ENCODE data around the gene PLEKHD1. TPM values are rescaled to one million over a fixed set of nuclear protein-coding genes. Genes with fewer than 3 reads are reported as not detected.
"Not testable (repeated sequence)": the region's sequence is repeated elsewhere in the genome, so short reads cannot be mapped to it uniquely, and the experiment has no call there.

PLEKHD1 gene
- total RNA-seq, result not detected

- DNase-seq (ENCODE audit: low spot score) (no peak), ATAC-seq (peak; percentile 47)
Measured at GRCh38 chr14:69484444-69485314, at the start of gene PLEKHD1. TSS of gene PLEKHD1 (plus strand) at chr14:69484728. CDS start at chr14:69484966, 238 bp downstream.

GRCh38 chr14:69439521-69440270, 44.8 kb upstream of the PLEKHD1 start:
- no peak for DNase-seq (ENCODE audit: low spot score)
- no peak for ATAC-seq

GRCh38 chr14:69441948-69442347, 42.6 kb upstream of the PLEKHD1 start:
- no peak for ATAC-seq
- no peak for DNase-seq (ENCODE audit: low spot score)

GRCh38 chr14:69443296-69443805, 41.2 kb upstream of the PLEKHD1 start:
- DNase-seq (ENCODE audit: low spot score) (no peak), ATAC-seq (no peak)

- ATAC-seq, result no peak
- DNase-seq (ENCODE audit: low spot score), result no peak
Measured at GRCh38 chr14:69449216-69449615, 35.3 kb upstream of the PLEKHD1 start.

GRCh38 chr14:69451941-69452340, 32.6 kb upstream of the PLEKHD1 start:
- ATAC-seq (no peak), DNase-seq (ENCODE audit: low spot score) (no peak)

- DNase-seq (ENCODE audit: low spot score) (no peak), ATAC-seq (peak; percentile 73)
Measured at GRCh38 chr14:69458350-69458749, 26.2 kb upstream of the PLEKHD1 start.

- ATAC-seq, result no peak
- no peak for DNase-seq (ENCODE audit: low spot score)
Measured at GRCh38 chr14:69459122-69459521, 25.4 kb upstream of the PLEKHD1 start.

- peak; percentile 95 for ATAC-seq
- DNase-seq (ENCODE audit: low spot score), result peak; percentile 63
Measured at GRCh38 chr14:69460093-69460701, 24.3 kb upstream of the PLEKHD1 start.

- ATAC-seq (no peak), DNase-seq (ENCODE audit: low spot score) (no peak)
Measured at GRCh38 chr14:69464379-69464778, 20.1 kb upstream of the PLEKHD1 start.

- no peak for DNase-seq (ENCODE audit: low spot score)
- no peak for ATAC-seq
Measured at GRCh38 chr14:69464829-69465228, 19.7 kb upstream of the PLEKHD1 start.

- ATAC-seq (no peak), DNase-seq (ENCODE audit: low spot score) (no peak)
Measured at GRCh38 chr14:69468949-69469348, 15.6 kb upstream of the PLEKHD1 start.

GRCh38 chr14:69471436-69471835, 13.1 kb upstream of the PLEKHD1 start:
- ATAC-seq (no peak), DNase-seq (ENCODE audit: low spot score) (no peak)

- no peak for DNase-seq (ENCODE audit: low spot score)
- ATAC-seq, result no peak
Measured at GRCh38 chr14:69471916-69472315, 12.6 kb upstream of the PLEKHD1 start.

GRCh38 chr14:69473260-69473659, 11.3 kb upstream of the PLEKHD1 start:
- no peak for DNase-seq (ENCODE audit: low spot score)
- no peak for ATAC-seq

- ATAC-seq (no peak), DNase-seq (ENCODE audit: low spot score) (no peak)
Measured at GRCh38 chr14:69473946-69474345, 10.6 kb upstream of the PLEKHD1 start.

- no peak for DNase-seq (ENCODE audit: low spot score)
- no peak for ATAC-seq
Measured at GRCh38 chr14:69475194-69475818, 9.2 kb upstream of the PLEKHD1 start.

GRCh38 chr14:69476824-69477450, 7.6 kb upstream of the PLEKHD1 start:
- DNase-seq (ENCODE audit: low spot score); ATAC-seq: not testable (repeated sequence)

- not testable (repeated sequence) for DNase-seq (ENCODE audit: low spot score); ATAC-seq
Measured at GRCh38 chr14:69478055-69478454, 6.5 kb upstream of the PLEKHD1 start.

- DNase-seq (ENCODE audit: low spot score) (no peak), ATAC-seq (no peak)
Measured at GRCh38 chr14:69479696-69480095, 4.8 kb upstream of the PLEKHD1 start.

Data from left lobe of liver (tissue), 2 donors.